ENCODE data around the gene SORT1. TPM values are rescaled to one million over a fixed set of nuclear protein-coding genes. Genes with fewer than 3 reads are reported as not detected.

SORT1 gene
- total RNA-seq, 8 experiments from 2014 or later = 6.7 to 52.3 (median 41.4) TPM

GRCh38 chr1:109264379-109264755 is 133.4 kb downstream of the SORT1 start:
- in situ Hi-C loops (cut with MboI; ENCODE audit: low pct_unique_long_range_greater_than_20kb in 2 of 9, low sequenced_read_pairs in 9 of 9, unreplicated experiment in 9 of 9) = loop anchor here in 2 of 9 experiments (25.0 kb wide), 1 partner anchor 123 kb away; the partner anchor contains the start of gene SORT1 (in 2 of the 2)
- H3K27ac ChIP-seq = peak overlapping the region in 1 of 2 donors; percentile 14
- 20 to 90% (median 73%) methylated on average over 1 to 2 of the region's 9 CpGs; no CpG with 5 or more reads in 6 of the 10 experiments for WGBS, 10 experiments
- peaks cover 16 to 21% of the 10 kb centered on the region in 2 donors for H3K4me1 ChIP-seq (replicated peaks in 1 of 2)
- no peak overlapping the region for H3K4me3 ChIP-seq
- no peak for ATAC-seq (replicated peaks in 6 of 8)

- Histone ChIP-seq H3K4me1 (replicated peaks in 1 of 2) (peaks cover 22 to 26% of the 10 kb centered on the region in 2 donors), H3K27ac (peak overlapping the region in 1 of 2 donors; percentile 40), H3K4me3 (no peak overlapping the region)
- in situ Hi-C loops (cut with MboI; ENCODE audit: low pct_unique_long_range_greater_than_20kb in 2 of 9, low sequenced_read_pairs in 9 of 9, unreplicated experiment in 9 of 9) = loop anchor here in 2 of 9 experiments (25.0 kb wide), 1 partner anchor 124 kb away; the partner anchor contains the start of gene SORT1 (in 2 of the 2)
- ATAC-seq (replicated peaks in 6 of 8) = peak; percentile 67 to 99 (median 83)
- WGBS, 10 experiments = 17 to 100% (median 54%) methylated on average over 1 to 8 of the region's 29 CpGs; no CpG with 5 or more reads in 5 of the 10 experiments
These were observed 133.9 kb downstream of the SORT1 start for GRCh38 chr1:109263597-109264378.

GRCh38 chr1:109263234-109263596 is 134.5 kb downstream of the SORT1 start:
- H3K4me1 ChIP-seq (replicated peaks in 1 of 2) = peaks cover 28 to 31% of the 10 kb centered on the region in 2 donors
- in situ Hi-C loops (cut with MboI; ENCODE audit: low pct_unique_long_range_greater_than_20kb in 2 of 9, low sequenced_read_pairs in 9 of 9, unreplicated experiment in 9 of 9) = loop anchor here in 2 of 9 experiments (25.0 kb wide), 1 partner anchor 124 kb away; the partner anchor contains the start of gene SORT1 (in 2 of the 2)
- H3K27ac ChIP-seq = peak overlapping the region in 1 of 2 donors; percentile 40
- WGBS, 10 experiments = 60 to 94% (median 89%) methylated on average over 2 to 6 of the region's 12 CpGs; no CpG with 5 or more reads in 7 of the 10 experiments
- peak in 7 of 8 experiments; percentile 0 to 17 (median 4) for ATAC-seq (replicated peaks in 6 of 8)
- H3K4me3 ChIP-seq = no peak overlapping the region

- WGBS, 10 experiments = 91 to 96% (median 93%) methylated on average over 8 to 15 of the region's 22 CpGs; no CpG with 5 or more reads in 7 of the 10 experiments
- in situ Hi-C loops (cut with MboI; ENCODE audit: low pct_unique_long_range_greater_than_20kb in 2 of 9, low sequenced_read_pairs in 9 of 9, unreplicated experiment in 9 of 9) = loop anchor here in 2 of 9 experiments (25.0 kb wide), 1 partner anchor 125 kb away; the partner anchor contains the start of gene SORT1 (in 2 of the 2)
- Histone ChIP-seq H3K27ac (no peak overlapping the region), H3K4me1 (replicated peaks in 1 of 2) (peaks cover 36 to 39% of the 10 kb centered on the region in 2 donors), H3K4me3 (no peak overlapping the region)
- no peak for ATAC-seq (replicated peaks in 6 of 8)
These were observed 135.3 kb downstream of the SORT1 start for GRCh38 chr1:109262231-109263055.

- Histone ChIP-seq H3K4me1 (replicated peaks in 1 of 2) (peaks cover 42 to 45% of the 10 kb centered on the region in 2 donors), H3K4me3 (no peak overlapping the region), H3K27ac (no peak overlapping the region)
- 60 to 100% (median 97%) methylated on average over 1 to 6 of the region's 6 CpGs; no CpG with 5 or more reads in 5 of the 10 experiments for WGBS, 10 experiments
- no peak for ATAC-seq (replicated peaks in 6 of 8)
- in situ Hi-C loops (cut with MboI; ENCODE audit: low pct_unique_long_range_greater_than_20kb in 2 of 9, low sequenced_read_pairs in 9 of 9, unreplicated experiment in 9 of 9) = loop anchor here in 2 of 9 experiments (25.0 kb wide), 1 partner anchor 126 kb away; the partner anchor contains the start of gene SORT1 (in 2 of the 2)
These were observed 136.1 kb downstream of the SORT1 start for GRCh38 chr1:109261578-109261977.

- Histone ChIP-seq H3K4me3 (no peak overlapping the region), H3K27ac (peak overlapping the region; percentile 90), H3K4me1 (replicated peaks in 1 of 2) (peaks cover 48 to 51% of the 10 kb centered on the region in 2 donors)
- ATAC-seq (replicated peaks in 6 of 8) = no peak
- in situ Hi-C loops (cut with MboI; ENCODE audit: low pct_unique_long_range_greater_than_20kb in 2 of 9, low sequenced_read_pairs in 9 of 9, unreplicated experiment in 9 of 9) = loop anchor here in 2 of 9 experiments (25.0 kb wide), 1 partner anchor 126 kb away; the partner anchor contains the start of gene SORT1 (in 2 of the 2)
- WGBS, 10 experiments = 80 to 95% (median 83%) methylated on average over 1 to 9 of the region's 16 CpGs; no CpG with 5 or more reads in 7 of the 10 experiments
These were observed 136.7 kb downstream of the SORT1 start for GRCh38 chr1:109261006-109261405.

GRCh38 chr1:109259674-109260557 is 137.8 kb downstream of the SORT1 start:
- in situ Hi-C loops (cut with MboI; ENCODE audit: low pct_unique_long_range_greater_than_20kb in 2 of 9, low sequenced_read_pairs in 9 of 9, unreplicated experiment in 9 of 9) = loop anchor here in 2 of 9 experiments (25.0 kb wide), 1 partner anchor 127 kb away; the partner anchor contains the start of gene SORT1 (in 2 of the 2)
- H3K4me3 ChIP-seq = no peak overlapping the region
- peaks cover 57 to 62% of the 10 kb centered on the region in 2 donors for H3K4me1 ChIP-seq (replicated peaks in 1 of 2)
- H3K27ac ChIP-seq = peak overlapping the region; percentile 90 to 95
- WGBS, 10 experiments = 23 to 100% (median 45%) methylated on average over 1 to 5 of the region's 7 CpGs; no CpG with 5 or more reads in 5 of the 10 experiments
- ATAC-seq (replicated peaks in 6 of 8) = peak in 5 of 8 experiments; percentile 19 to 38 (median 33)

Other genes starting within 250 kb of the SORT1 start
- gene SARS1, start 184.0 kb downstream of the SORT1 start, total RNA-seq = 100 to 1,000 TPM; 118 to 795 (median 414) TPM
- 10 to 100 TPM in 7 of 8 experiments, 1 to 10 TPM in 1; 1.1 to 90.9 (median 43.3) TPM for gene CELSR2, start 148.4 kb downstream of the SORT1 start, total RNA-seq
- 100 to 1,000 TPM in 2 of 8 experiments, 10 to 100 TPM in 5, 1 to 10 TPM in 1; 7.0 to 118 (median 12.9) TPM for gene PSRC1, start 114.8 kb downstream of the SORT1 start, total RNA-seq
- gene MYBPHL, start 90.9 kb downstream of the SORT1 start, total RNA-seq = under 1 TPM in 3 of 8 experiments, not detected in 5; 0.67 to 0.92 (median 0.81) TPM
- gene PSMA5, start 28.5 kb upstream of the SORT1 start, total RNA-seq = 100 to 1,000 TPM in 1 of 8 experiments, 10 to 100 TPM in 7; 47.3 to 100 (median 72.2) TPM
- gene SYPL2, start 68.6 kb upstream of the SORT1 start, total RNA-seq = 1 to 10 TPM in 2 of 8 experiments, under 1 TPM in 6; 0.11 to 2.2 (median 0.81) TPM
- 10 to 100 TPM in 4 of 8 experiments, 1 to 10 TPM in 4; 3.7 to 20.1 (median 9.8) TPM for gene ATXN7L2, start 86.0 kb upstream of the SORT1 start, total RNA-seq
- 10 to 100 TPM in 2 of 8 experiments, 1 to 10 TPM in 6; 5.8 to 12.6 (median 7.5) TPM for gene CYB561D1, start 96.2 kb upstream of the SORT1 start, total RNA-seq
- gene AMIGO1, start 111.8 kb upstream of the SORT1 start, total RNA-seq = 10 to 100 TPM in 1 of 8 experiments, 1 to 10 TPM in 7; 3.5 to 11.5 (median 6.7) TPM
- gene GPR61, start 142.0 kb upstream of the SORT1 start, total RNA-seq = 1 to 10 TPM in 6 of 8 experiments, under 1 TPM in 2; 0.56 to 5.8 (median 2.6) TPM
- gene GNAI3, start 150.7 kb upstream of the SORT1 start, total RNA-seq = 10 to 100 TPM in 7 of 8 experiments, 1 to 10 TPM in 1; 8.8 to 15.5 (median 13.9) TPM
- not detected for gene GNAT2, start 221.7 kb upstream of the SORT1 start, total RNA-seq
- gene AMPD2, start 221.9 kb upstream of the SORT1 start, total RNA-seq = 100 to 1,000 TPM in 1 of 8 experiments, 10 to 100 TPM in 7; 46.3 to 100 (median 61.3) TPM